ENCODE measurements around the gene EFCAB8.

Gene EFCAB8, protein sequence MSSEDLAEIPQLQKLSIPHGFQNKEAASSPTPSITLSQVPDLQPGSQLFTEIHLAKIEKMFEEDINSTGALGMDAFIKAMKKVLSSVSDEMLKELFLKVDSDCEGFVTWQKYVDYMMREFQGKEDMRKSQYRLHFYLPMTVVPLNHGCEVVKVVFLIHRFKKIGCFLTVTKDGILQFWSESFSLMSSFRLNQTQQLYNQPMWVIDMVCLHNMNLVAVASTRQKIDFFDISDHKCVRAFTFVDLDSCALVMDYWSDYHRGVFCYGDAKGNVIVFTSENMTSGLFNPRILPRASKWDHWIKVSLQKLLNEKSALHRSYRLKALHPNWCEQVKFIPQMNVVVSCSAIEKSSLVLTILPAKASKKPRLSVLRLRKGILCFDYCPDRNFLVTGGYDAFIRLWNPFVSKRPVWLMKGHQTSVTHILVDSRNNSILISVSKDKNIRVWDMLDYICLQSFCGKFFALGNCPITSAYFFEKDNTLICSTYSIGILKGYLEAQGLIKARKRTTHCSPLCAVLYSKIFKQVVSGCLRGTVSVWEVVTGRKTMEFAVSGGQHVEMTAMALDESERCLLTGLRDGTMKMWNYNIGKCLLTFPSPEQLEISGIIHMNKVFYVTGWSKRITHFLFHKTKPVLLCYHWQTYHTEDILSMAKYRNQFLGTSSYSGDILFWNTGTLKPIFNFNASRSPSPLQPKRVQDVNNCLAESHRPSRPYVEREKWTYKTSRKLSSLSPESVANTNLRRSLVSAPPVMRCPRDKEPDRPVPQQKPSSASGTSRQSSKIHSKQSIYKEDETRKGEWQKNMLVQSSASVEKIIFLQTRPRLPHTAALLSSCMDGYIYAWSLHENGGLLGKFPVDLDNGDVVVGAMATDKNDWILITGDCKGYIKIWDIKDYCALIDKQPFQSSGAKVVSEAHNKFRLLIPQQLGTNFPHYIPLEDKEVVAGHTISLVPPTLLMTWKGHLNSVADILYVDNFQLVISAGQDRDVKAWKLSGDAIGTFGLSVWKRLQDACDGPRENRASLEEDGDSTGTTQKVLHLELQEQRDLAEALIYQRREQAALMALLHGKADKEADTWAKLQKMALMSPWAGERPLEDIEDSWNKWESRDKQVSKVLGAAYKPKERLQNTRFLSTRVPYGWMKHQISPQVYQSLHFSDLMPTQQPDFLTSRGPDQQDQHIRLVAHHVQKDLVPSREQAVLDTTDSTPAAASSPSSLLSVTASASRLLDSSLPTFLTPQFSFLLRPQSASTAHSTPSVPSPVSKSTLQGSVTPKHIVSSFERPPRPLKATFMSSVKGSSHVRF

GRCh38 chr20:32858701-32859372, at the start of gene EFCAB8:
EFCAB8 (plus strand) TSS chr20:32858923; CDS start chr20:32863793, 4,870 bp downstream.
- DNase-seq = no peak

GRCh38 chr20:32809907-32810306, 48.8 kb upstream of the EFCAB8 start:
- DNase-seq = no peak

GRCh38 chr20:32810941-32811340, 47.8 kb upstream of the EFCAB8 start:
- DNase-seq = no peak

DNA sequence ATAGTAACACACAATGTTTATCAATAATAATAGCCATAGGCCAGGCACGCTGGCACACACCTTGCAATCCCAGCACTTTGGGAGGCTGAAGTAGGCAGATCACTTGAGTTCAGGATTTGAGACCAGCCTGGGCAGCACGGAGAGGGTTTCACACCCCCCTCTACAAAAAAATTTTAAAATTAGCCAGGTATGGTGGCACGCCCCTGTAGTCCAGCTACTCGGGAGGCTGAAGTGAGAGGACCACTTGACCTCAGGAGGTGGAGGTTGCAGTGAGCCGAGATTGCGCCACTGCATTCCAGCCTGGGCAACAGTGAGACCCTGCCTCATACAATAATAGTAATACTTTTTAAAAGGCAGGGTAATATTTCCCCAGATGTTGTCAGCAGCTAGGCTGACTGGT, 46.8 kb upstream of the EFCAB8 start:
- DNase-seq = no peak

DNA sequence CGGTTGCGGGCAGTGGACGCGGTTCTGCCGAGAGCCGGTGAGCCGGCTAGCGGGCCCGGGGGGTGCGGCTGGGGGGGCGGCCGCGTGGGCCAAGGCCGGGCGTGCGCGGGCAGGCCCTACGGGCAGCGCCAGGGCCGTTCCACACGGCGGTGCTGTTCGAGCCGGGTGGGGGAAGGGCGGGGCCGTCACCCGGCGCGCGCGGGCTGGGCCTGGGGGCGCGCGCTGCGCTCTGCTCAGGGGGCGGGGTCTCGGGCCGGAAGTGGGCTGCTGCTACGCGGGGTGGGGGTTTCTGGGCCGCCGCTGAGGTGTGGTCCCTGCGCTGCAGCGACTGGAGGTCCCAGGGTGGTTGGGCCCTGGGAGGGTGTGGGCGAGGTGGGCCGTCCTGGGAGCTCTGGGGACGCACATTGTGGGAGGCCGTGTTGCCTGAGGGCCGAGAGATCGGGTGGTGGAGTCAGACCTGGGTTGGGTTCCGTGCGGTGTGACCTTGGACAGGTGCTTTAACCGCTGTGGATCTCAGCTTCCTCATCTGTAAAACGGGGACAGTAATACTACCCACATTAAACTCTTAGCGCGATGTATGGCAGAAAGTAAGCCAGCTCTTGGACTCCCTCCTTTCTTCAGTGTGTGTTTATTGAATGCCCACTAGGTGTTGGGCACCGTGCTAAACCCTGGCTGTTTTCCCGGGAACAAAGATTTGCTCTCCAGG, 38.6 kb upstream of the EFCAB8 start:
- DNase-seq = no peak

GRCh38 chr20:32820698-32821377, 37.9 kb upstream of the EFCAB8 start:
- DNase-seq = no peak

DNA sequence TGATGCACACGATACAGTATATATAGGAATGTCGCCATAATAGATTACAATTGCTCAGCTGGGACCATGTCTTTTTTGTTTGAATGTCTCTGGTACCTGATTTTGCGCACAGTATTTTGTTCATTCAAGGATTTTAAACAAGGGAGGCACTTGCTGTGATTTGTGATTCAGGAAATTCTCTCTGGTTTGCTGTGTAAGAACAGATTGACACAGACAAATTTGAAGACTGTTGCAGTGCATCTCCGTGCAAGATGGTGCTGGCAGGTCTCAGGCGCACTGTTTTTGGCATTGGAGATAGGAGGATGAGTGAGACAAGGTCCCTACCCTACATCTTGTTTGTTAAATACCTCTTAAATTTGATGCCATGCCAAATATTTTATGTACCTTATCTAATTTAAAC, 36.5 kb upstream of the EFCAB8 start:
- DNase-seq = no peak

DNA sequence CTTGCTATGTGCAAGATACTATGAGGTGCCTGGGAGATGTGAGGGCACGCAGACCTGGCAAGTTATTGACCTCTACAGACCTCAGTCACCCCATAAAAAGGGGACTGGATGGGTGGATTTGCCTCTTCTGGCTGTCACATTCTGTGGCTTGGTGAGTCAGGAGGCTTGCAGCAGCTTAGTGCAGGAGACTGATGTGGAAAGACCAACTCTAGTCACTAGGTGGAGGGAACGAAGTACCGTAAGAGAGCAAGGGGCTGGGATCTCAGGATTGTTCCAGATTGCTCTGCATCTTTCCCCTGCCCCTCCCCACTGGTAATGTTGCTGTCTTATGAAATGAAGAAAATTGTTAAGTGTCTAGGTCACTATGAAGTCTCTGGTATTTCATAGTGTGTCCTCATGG, 35.6 kb upstream of the EFCAB8 start:
- DNase-seq = no peak

DNA sequence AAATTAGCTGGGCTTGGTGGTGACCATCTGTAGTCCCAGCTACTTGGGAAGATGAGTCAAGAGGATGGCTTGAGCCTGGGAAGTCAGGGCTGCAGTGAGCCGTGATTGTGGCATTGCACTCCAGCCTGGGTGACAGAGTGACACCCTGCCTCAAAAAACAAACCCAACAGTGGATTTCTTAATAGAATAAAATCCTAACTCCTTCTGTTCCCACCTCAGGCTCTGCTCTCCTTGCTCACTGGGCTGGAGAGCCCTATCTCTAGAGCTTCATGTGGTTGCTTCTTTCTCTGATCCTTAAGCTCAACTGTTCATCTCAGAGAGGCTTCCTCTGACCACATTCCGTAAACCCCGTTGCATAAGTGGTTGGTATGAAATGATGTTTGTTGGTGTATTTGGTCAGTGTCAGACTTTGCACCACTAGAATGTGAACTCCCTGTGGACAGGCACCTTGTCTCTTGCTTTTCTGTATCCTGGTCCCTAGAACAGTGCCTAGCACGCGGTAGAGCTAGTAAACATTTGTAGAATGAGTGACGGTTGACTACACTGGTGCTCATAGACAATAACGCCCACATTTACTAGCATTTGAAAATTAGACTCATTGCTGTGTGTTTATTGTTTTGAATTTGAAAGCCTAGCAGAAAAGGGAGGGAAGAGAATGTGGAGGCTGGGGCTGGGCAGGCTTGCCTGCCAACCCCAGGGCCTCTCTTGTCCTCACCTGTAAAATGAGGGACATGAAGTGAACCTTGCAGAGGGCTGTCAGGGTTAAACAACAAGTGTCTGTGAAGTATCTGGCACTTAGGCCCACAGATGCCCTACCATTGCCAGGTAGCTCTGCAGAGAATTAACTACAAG, 34.8 kb upstream of the EFCAB8 start:
- DNase-seq = no peak

DNA sequence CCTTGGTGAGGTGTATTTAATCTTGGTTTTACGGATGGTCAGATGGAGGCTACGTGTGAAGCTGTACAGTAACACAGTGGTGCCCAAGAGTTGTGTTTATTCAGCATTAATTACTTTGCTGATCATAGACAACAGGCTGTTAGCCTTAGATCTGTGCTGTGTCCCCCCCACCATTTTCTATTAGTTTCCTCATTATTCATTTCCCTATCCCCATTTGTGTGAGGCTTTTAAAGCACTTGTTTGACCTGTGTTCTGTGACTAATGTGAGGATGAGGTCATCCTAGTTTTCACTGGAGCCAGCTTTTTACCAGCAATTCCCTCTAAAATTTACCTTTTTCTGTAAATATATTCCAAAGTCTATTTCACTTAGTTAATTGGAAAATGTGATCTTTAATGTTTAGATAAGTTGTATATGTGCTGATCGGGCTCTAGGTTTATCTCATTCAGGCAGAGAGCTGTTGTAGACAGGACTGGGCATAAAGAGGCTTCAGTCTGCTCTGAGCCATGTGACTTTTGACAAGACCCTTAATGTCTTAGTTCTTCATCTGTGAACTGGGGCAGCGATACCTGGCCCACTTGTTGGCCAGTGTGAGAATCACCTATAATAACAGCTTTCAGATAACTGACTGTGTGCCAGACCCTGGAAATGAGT, 30.6 kb upstream of the EFCAB8 start:
- DNase-seq = no peak

DNA sequence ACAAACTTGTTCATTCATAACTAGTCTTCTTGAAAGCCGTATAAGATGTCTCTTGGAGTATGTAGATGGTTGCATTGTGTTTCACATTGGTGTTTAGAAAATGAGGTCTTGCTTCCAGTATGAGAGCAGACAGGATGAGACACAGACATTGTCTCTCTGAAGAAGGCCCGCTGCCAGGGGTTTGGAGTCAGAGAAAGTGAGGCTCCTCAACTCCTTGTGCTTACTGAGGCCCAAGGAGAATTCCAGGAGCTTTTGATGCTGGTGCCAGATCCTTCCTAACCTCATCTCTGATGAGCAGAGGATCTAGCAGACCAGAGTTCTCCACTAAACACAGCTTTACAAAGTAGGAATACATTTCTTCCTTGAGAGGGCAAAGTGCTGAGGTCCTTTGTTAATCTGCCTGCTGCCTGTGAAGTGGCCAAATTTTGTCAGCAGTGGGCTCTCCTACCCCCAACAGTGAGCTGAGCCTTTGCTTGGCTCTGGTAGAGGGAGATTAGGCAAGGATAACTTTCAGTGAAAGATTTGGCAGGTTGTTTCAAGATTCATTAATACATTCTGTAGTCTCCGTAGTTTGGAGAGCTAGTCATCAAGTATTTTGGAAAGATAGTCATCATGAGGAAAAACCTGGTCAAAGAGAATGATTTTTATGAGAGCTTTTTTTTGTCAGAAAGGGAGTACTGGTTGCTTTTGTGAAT, 29.3 kb upstream of the EFCAB8 start:
- no peak for DNase-seq

DNA sequence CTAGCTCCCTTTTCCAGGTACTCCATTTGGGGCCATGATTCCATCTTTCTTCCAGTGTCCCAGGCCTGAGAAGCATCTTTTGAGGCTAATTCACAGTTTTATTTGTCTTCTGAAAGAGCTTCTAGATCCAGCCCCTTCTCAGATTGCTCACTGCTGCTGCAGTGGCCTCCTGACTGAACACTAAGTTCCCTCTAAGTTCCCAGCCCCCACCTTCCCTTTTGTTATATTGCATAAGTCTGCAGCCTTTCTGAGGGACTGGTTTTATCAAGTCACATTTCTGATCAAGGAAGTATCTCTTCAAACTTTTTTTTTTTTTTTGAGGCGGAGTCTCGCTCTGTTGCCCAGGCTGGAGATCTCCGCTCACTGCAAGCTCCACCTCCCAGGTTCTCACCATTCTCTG, 28.3 kb upstream of the EFCAB8 start:
- no peak for DNase-seq

DNA sequence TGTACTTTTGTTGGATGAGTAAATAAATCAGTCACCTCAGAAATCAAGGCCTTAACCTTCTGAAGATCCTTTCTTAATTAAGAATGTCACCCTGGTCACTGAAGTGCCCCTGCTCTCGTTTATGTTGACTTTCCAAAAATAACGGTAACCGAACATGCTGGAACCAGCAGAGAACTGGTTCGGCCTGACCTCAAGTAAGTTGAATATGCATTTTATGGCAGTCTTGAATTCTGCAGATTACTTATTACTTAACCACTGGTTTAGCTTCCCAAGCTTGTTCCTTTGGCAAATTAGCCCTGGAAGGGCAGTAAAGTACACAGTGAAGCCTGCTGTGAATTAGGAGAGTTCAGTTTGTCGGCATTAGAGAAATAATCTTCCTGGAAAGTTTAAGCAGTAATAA, 26.7 kb upstream of the EFCAB8 start:
- no peak for DNase-seq

DNA sequence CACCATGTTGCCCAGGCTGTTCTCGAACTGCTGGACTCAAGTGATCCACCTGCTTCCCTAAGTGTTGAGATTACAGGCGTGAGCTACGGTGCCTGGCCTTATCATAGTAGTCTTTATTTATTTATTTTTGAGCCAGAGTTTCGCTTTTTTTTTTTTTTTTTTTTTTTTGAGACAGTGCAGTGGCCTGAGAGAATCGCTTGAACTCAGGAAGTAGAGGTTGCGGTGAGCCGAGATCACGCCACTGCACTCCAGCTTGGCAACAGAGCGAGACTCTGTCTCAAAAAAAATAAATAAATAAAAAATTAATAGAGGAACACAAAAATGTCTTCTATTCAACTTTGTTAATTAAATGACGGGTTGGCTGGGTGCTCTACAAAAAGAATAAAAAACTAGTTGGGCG, 26.1 kb upstream of the EFCAB8 start:
- no peak for DNase-seq

DNA sequence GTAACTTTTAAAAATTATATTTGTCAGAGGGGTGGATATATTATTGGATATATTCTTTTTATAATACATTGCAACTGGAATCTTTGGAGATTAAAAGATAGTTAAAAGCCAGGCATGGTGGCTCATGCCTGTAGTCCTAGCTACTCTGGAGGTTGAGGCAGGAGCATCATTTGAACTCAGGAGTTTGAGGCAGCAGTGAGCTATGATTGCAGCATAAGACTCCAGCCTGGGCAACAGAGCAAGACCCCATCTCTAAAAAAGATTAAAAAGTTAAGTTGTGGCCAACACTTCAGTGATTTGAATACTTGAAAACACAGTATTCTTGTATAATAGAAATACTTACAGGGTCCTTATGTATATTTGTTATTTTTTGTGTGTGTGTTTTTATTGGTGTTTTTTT, 23.8 kb upstream of the EFCAB8 start:
- no peak for DNase-seq

DNA sequence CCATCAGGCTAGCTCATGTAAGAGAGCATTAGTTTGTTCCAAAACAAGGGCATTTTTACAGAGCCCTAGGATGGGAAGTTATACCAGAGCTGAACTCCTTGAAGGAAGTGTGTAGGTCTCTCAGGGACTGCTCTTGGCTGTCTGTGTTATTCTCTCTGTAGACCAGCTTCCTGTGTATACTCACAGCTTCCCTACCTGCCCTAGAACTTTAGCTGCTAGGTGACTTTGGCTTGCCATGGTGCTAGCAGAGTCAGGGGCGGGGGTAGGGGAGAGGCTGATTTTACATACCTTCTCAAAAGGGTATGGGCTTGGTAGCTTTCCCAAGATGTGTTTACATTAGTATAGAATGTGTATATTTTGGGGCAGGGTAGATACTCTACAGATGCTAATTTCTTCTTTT, 21.6 kb upstream of the EFCAB8 start:
- DNase-seq = no peak

GRCh38 chr20:32839227-32839981, 19.3 kb upstream of the EFCAB8 start:
- no peak for DNase-seq

- DNase-seq = no peak
Observed at GRCh38 chr20:32839982-32840285, 18.8 kb upstream of the EFCAB8 start.

- no peak for DNase-seq
Observed at GRCh38 chr20:32841174-32841573, 17.5 kb upstream of the EFCAB8 start.

Data from cortex of kidney (tissue), 1 donor.